GM12864 (cell line): Measurements from ENCODE around the gene BEX1.

Source experiments
- DNase-seq: peaks from one replicate; pipeline ENCODE4 v3.0.0-alpha.2; 2011; ENCODE audit warnings: low read depth
- H3K4me3 ChIP-seq: 2 replicates; pipeline ENCODE4 v1.5.1; 2011; ENCODE audit warnings: mild to moderate bottlenecking, low read depth, low read length, control low read depth
- TF ChIP-seq, protein P1 (sequence below): IDR thresholded peaks from 2 replicates; pipeline ENCODE4 v1.5.1; 2011; ENCODE audit warnings: low read depth, mild to moderate bottlenecking, moderate library complexity, low read length, control low read depth, inconsistent platforms; ENCODE audit errors: missing control alignments

BEX1 gene

GRCh38 chrX:103098488-103098887 lies 34.5 kb upstream of the BEX1 start:
- no peak for DNase-seq

GRCh38 chrX:103092942-103093341 lies 29.0 kb upstream of the BEX1 start, which contains the start of gene NXF3:
Gene NXF3 (minus strand): TSS chrX:103093143. CDS start chrX:103093023, 120 bp downstream.
- DNase-seq: no peak
- no peak within 1 kb of the TSS for H3K4me3 ChIP-seq
- TF ChIP-seq, protein P1, sequence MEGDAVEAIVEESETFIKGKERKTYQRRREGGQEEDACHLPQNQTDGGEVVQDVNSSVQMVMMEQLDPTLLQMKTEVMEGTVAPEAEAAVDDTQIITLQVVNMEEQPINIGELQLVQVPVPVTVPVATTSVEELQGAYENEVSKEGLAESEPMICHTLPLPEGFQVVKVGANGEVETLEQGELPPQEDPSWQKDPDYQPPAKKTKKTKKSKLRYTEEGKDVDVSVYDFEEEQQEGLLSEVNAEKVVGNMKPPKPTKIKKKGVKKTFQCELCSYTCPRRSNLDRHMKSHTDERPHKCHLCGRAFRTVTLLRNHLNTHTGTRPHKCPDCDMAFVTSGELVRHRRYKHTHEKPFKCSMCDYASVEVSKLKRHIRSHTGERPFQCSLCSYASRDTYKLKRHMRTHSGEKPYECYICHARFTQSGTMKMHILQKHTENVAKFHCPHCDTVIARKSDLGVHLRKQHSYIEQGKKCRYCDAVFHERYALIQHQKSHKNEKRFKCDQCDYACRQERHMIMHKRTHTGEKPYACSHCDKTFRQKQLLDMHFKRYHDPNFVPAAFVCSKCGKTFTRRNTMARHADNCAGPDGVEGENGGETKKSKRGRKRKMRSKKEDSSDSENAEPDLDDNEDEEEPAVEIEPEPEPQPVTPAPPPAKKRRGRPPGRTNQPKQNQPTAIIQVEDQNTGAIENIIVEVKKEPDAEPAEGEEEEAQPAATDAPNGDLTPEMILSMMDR: no peak

More at GRCh38 chrX:103098488-103098887, 34.5 kb upstream of the BEX1 start:
- TF ChIP-seq, protein P1: no peak
- H3K4me3 ChIP-seq: no peak overlapping the region

DNA sequence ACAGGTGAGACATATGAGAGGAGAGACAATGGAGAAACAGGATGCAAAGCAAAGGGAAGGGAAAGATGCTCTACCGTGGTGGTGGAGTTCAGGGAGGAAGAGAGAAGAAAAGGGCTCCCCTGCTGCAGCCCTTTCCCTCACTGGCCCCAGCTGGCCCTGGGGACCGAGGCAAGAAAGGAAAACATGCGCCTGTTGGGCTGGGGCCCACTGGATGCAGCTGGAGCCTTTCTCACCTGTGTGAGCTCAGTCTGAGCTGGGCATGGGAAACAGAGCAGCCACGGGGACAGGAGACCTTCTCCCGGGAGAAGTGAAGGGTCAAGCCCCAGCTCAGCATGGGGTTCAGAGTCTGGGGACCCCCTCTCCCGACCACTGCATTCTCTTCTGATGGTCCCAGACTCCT lies 17.1 kb upstream of the BEX1 start:
- H3K4me3 ChIP-seq: no peak overlapping the region
- no peak for DNase-seq
- TF ChIP-seq, protein P1: no peak

DNA sequence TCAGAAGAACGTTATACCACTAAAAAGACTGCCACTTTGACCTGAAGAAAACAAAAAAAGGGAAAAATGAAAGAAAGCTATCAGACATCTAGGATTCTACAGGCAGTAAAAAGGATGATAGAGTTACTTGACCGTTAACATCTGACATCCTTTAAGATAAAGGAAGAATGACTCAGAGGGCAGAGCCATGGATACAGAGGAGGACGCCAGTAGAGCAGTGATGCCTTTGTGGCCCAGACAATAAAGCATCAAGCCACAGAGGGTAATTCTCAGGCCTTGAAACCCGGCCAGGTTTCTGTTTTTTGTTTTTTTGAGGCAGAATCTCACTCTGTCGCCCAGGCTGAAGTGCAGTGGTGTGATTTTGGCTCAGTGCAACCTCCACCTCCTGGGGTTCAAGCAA lies 9.5 kb upstream of the BEX1 start:
- TF ChIP-seq, protein P1: no peak
- no peak overlapping the region for H3K4me3 ChIP-seq
- DNase-seq: no peak

DNA sequence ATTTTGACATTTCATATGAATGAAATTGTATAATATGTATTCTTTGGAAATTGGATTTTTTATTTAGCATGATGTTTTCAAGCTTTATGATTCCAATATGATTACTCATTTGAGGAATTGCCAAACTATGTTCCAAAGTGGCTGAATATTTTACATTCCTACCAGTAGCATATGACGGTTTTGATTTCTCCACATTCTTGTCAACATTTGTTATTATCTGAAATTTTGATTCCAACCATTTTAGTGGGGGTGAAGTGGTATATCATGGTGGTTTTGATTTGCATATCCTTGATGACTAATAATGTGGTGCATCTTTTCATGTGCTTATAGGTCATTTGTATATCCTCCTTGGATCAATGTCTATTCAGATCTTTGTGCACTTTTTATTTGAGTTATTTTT lies 2.6 kb upstream of the BEX1 start:
- no peak overlapping the region for H3K4me3 ChIP-seq
- DNase-seq: no peak
- TF ChIP-seq, protein P1: no peak

DNA sequence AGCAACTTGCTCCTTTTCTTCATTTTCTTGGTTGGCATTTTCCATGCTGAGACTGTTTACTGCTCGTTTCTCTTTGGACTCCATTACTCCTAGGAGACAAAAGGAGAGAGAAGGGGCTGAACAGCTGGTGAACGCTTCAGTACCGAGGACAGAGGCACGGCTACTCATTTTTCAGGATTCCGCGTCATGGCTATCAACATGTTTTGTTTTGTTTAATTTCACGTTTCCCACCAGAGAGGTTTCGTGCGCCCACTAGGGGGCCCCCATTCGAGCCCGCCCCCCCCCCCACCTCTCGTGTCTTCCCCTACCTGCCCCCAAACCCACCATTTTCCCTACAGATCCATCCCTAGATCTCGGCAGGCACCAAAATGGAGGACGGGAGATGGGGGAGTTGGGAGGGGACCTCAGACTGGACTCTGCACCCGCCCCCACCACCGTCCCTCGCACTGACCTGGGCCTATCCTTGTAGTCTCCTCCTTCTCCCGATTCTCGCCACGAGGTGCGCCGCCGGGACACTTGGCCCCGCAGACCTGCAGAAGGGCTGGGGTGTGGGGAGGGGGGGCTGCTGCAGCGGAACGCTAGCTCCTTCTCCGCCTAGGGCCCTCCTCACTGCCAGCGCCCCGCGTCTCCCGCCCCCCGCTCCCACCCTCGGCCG lies 653 bp downstream of the BEX1 start:
- DNase-seq: no peak
- TF ChIP-seq, protein P1: no peak
- no peak overlapping the region for H3K4me3 ChIP-seq

GRCh38 chrX:103061486-103061885 lies 2.5 kb downstream of the BEX1 start:
- DNase-seq: no peak
- TF ChIP-seq, protein P1: no peak

More at GRCh38 chrX:103061486-103061885, 2.5 kb downstream of the BEX1 start:
- no peak overlapping the region for H3K4me3 ChIP-seq
